ENCODE results near the gene KRT13. TPM values are rescaled to one million over a fixed set of nuclear protein-coding genes. Genes with fewer than 3 reads are reported as not detected.

KRT13 gene
- total RNA-seq, 2 donors from 2014 or later: not detected

GRCh38 chr17:41527063-41528023, 21.9 kb upstream of the KRT13 start:
- H3K9me3 Mint-ChIP-seq: no peaks in the 10 kb centered on the region
- Histone ChIP-seq H3K4me3 (ENCODE audit: low read length) (peak overlapping the region; percentile 94), H3K27me3 (ENCODE audit: control insufficient read depth, insufficient read depth, low read length, poor library complexity, severe bottlenecking) (no peaks in the 10 kb centered on the region), H3K36me3 (ENCODE audit: control insufficient read depth, insufficient read depth, low read length) (peaks cover 40% of the 10 kb centered on the region), H3K9ac (ENCODE audit: extremely low read depth, low read length, poor library complexity, severe bottlenecking) (peak overlapping the region; percentile 89), H3K27ac (ENCODE audit: low read depth, low read length) (no peak overlapping the region), H3K9me3 (ENCODE audit: control insufficient read depth, low read length) (no peaks in the 10 kb centered on the region), H3K4me1 (ENCODE audit: control insufficient read depth, insufficient read depth, low read length) (peaks cover 19% of the 10 kb centered on the region)
- DNase-seq: peak; percentile 84
- H3K27me3 Mint-ChIP-seq (ENCODE audit: insufficient read depth): no peaks in the 10 kb centered on the region
- peaks cover 44% of the 10 kb centered on the region for H3K4me1 Mint-ChIP-seq
- peak; percentile 19 for TF ChIP-seq CTCF (conservative IDR thresholded peaks at IDR 0.05)
- peak overlapping the region; percentile 99 for H3K27ac Mint-ChIP-seq
- H3K36me3 Mint-ChIP-seq (ENCODE audit: low read depth): peaks cover 46% of the 10 kb centered on the region
- H3K4me3 Mint-ChIP-seq: peak overlapping the region; percentile 98
- WGBS, 2 experiments (ENCODE audit: insufficient coverage in 1 of 2, insufficient read length in 1 of 2): 5% methylated on average over 16 to 62 of the region's 62 CpGs

- Histone ChIP-seq H3K27me3 (ENCODE audit: control insufficient read depth, insufficient read depth, low read length, poor library complexity, severe bottlenecking) (no peaks in the 10 kb centered on the region), H3K9ac (ENCODE audit: extremely low read depth, low read length, poor library complexity, severe bottlenecking) (no peak overlapping the region), H3K27ac (ENCODE audit: low read depth, low read length) (no peak overlapping the region), H3K9me3 (ENCODE audit: control insufficient read depth, low read length) (no peaks in the 10 kb centered on the region), H3K4me3 (ENCODE audit: low read length) (no peak overlapping the region), H3K36me3 (ENCODE audit: control insufficient read depth, insufficient read depth, low read length) (peaks cover 40% of the 10 kb centered on the region), H3K4me1 (ENCODE audit: control insufficient read depth, insufficient read depth, low read length) (peaks cover 4% of the 10 kb centered on the region)
- Mint-ChIP-seq H3K27me3 (ENCODE audit: insufficient read depth) (no peaks in the 10 kb centered on the region), H3K36me3 (ENCODE audit: low read depth) (peaks cover 46% of the 10 kb centered on the region), H3K9me3 (no peaks in the 10 kb centered on the region), H3K27ac (no peak overlapping the region), H3K4me3 (no peak overlapping the region), H3K4me1 (peaks cover 34% of the 10 kb centered on the region)
- TF ChIP-seq CTCF (conservative IDR thresholded peaks at IDR 0.05): no peak
- WGBS, 2 experiments (ENCODE audit: insufficient coverage in 1 of 2, insufficient read length in 1 of 2): 94 to 96% methylated on average over 9 to 11 of the region's 11 CpGs
- DNase-seq: no peak
These were observed 18.8 kb upstream of the KRT13 start for GRCh38 chr17:41524261-41524660.

GRCh38 chr17:41523787-41524186, 18.4 kb upstream of the KRT13 start:
- TF ChIP-seq CTCF (conservative IDR thresholded peaks at IDR 0.05): no peak
- H3K9me3 ChIP-seq (ENCODE audit: control insufficient read depth, low read length): no peaks in the 10 kb centered on the region
- no peak overlapping the region for H3K27ac ChIP-seq (ENCODE audit: low read depth, low read length)
- H3K4me1 Mint-ChIP-seq: peaks cover 34% of the 10 kb centered on the region
- peaks cover 40% of the 10 kb centered on the region for H3K36me3 ChIP-seq (ENCODE audit: control insufficient read depth, insufficient read depth, low read length)
- no peak overlapping the region for H3K4me3 ChIP-seq (ENCODE audit: low read length)
- no peaks in the 10 kb centered on the region for H3K9me3 Mint-ChIP-seq
- peaks cover 46% of the 10 kb centered on the region for H3K36me3 Mint-ChIP-seq (ENCODE audit: low read depth)
- H3K4me3 Mint-ChIP-seq: no peak overlapping the region
- no peak overlapping the region for H3K27ac Mint-ChIP-seq
- no peak overlapping the region for H3K9ac ChIP-seq (ENCODE audit: extremely low read depth, low read length, poor library complexity, severe bottlenecking)
- H3K27me3 ChIP-seq (ENCODE audit: control insufficient read depth, insufficient read depth, low read length, poor library complexity, severe bottlenecking): no peaks in the 10 kb centered on the region
- 93 to 96% methylated on average over 10 to 19 of the region's 19 CpGs for WGBS, 2 experiments (ENCODE audit: insufficient coverage in 1 of 2, insufficient read length in 1 of 2)
- H3K4me1 ChIP-seq (ENCODE audit: control insufficient read depth, insufficient read depth, low read length): peaks cover under 1% of the 10 kb centered on the region
- no peak for DNase-seq
- no peaks in the 10 kb centered on the region for H3K27me3 Mint-ChIP-seq (ENCODE audit: insufficient read depth)
